ENCODE data around the gene DAP.

GRCh38 chr5:10793785-10794184 lies 32.8 kb upstream of the DAP start:
- TF ChIP-seq CTCF (IDR thresholded peaks at IDR 0.05) (no peak), POLR2AphosphoS5 (IDR thresholded peaks at IDR 0.05) (no peak), POLR2A (IDR thresholded peaks at IDR 0.05; ENCODE audit: low read depth) (no peak)

All from esophagus muscularis mucosa (tissue), 3 donors.